Measurements from ENCODE around the gene SPSB2.

- TF ChIP-seq CTCF (IDR thresholded peaks at IDR 0.05; ENCODE audit: poor library complexity, severe bottlenecking) (no peak), EZH2 (IDR thresholded peaks at IDR 0.05; ENCODE audit: borderline replicate concordance, insufficient read depth, low read length, poor library complexity, severe bottlenecking) (no peak), SMC3 (conservative IDR thresholded peaks at IDR 0.05; ENCODE audit: poor library complexity) (no peak)
Measured at GRCh38 chr12:6854036-6854435, 19.1 kb downstream of the SPSB2 start.
